ES-I3 (cell line): ENCODE measurements around the gene SRSF1.
"Not testable (repeated sequence)": the region's sequence is repeated elsewhere in the genome, so short reads cannot be mapped to it uniquely, and the experiment has no call there.

Experiments
- H3K36me3 ChIP-seq: 2 replicates; pipeline ENCODE4 v1.6.1; 2013; ENCODE audit warnings: mild to moderate bottlenecking, low read length, control low read depth, moderate library complexity; ENCODE audit not compliant: insufficient read depth
- H3K4me1 ChIP-seq: 2 replicates; pipeline ENCODE4 v1.6.1; 2013; ENCODE audit warnings: mild to moderate bottlenecking, control low read depth, low read length; ENCODE audit not compliant: insufficient read depth
- H3K9ac ChIP-seq: 2 replicates; pipeline ENCODE4 v1.6.1; 2013; ENCODE audit warnings: low read depth, mild to moderate bottlenecking, low read length, moderate library complexity
- H3K9me3 ChIP-seq: 2 replicates; pipeline ENCODE4 v1.6.1; 2013; ENCODE audit warnings: mild to moderate bottlenecking, low read length, moderate library complexity; ENCODE audit not compliant: control insufficient read depth, insufficient read depth

SRSF1 gene, protein sequence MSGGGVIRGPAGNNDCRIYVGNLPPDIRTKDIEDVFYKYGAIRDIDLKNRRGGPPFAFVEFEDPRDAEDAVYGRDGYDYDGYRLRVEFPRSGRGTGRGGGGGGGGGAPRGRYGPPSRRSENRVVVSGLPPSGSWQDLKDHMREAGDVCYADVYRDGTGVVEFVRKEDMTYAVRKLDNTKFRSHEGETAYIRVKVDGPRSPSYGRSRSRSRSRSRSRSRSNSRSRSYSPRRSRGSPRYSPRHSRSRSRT

DNA sequence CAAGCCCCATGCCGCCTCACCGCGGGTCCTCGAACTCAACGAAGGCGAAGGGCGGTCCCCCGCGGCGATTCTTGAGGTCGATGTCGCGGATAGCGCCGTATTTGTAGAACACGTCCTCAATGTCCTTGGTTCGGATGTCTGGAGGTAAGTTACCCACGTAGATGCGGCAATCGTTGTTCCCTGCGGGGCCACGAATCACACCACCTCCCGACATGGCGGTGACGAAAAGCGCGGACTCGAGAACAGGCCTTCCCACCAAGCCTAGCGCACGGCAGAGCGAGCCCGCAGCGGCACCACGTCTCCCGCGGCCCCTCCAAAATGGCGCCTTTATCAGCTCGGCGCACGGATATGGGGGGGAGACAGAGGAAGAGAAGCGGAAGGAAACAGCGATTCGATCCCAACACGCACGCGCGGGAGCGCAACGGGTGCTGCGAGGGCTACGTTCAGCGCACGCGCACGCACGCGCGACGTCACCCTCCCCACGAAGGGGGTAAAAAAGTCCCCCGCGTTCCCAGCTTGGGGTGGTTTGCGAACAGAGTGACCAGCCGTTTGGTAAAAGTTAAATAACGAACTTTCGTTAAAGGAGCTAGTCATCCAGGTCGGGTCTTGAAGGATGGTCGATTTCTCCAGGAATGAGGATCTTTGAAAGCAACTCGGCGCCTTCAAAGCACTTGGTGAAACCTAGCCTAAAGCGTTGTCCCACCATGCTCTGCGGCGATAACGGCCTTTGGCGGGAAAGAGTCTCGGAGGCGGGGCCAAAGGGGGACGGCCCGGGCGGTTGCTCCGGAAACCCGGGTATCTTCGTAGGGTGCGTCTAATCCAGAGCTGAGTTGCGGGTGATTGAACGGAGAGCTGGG, at the start of gene SRSF1:
SRSF1 (minus strand) TSS at position 323 of the 857 bp plus-strand sequence; CDS start at position 214, 109 bp downstream.
- H3K9ac ChIP-seq, result peak within 1 kb of the TSS; percentile 99
- H3K36me3 ChIP-seq, result peaks cover 26% of the 10 kb centered on the region
- no peaks in the 10 kb centered on the region for H3K9me3 ChIP-seq
- peaks cover 19% of the 10 kb centered on the region for H3K4me1 ChIP-seq

DNA sequence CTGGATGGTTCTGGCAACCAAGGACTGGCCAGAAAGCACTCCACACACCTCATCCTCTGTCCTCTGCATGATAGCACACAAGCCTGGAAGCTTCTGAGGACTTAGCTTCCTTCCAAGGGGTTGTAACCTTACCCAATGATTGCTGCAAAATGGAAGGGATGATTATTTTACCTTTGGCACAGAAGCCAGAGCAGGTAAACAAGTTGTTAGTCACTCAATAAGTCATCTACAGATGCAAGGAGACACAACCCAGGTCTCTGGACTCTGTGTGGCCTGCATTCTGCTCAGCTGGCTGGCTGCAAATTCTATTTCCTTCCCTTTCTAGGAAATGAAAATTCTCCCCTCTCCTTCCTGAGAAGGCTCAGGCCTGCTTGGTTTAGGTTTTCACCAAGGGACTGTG, 49.4 kb upstream of the SRSF1 start:
- no peaks in the 10 kb centered on the region for H3K4me1 ChIP-seq
- no peaks in the 10 kb centered on the region for H3K9me3 ChIP-seq
- H3K9ac ChIP-seq, result no peak overlapping the region
- no peaks in the 10 kb centered on the region for H3K36me3 ChIP-seq

DNA sequence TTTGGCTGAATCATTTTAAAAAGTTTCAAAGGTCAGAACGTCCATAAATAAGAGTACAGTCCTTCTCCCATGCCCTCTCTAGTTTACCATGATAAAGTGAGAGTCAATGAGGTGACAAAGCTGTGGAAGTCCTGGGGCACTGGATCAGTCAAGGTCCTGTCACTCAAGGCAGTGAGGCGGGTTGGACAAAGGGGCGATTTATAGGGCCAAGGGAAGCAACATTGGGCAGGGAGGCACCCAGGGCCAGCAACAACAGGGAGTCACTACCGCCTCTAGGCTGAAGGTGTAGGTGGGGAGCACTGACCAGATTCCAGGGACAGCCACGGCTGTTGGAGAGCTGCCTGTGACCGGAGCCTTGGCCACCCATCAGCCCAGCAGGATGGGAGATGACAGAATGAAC, 47.6 kb upstream of the SRSF1 start:
- Histone ChIP-seq H3K9ac (no peak overlapping the region), H3K36me3 (no peaks in the 10 kb centered on the region), H3K9me3 (no peaks in the 10 kb centered on the region), H3K4me1 (no peaks in the 10 kb centered on the region)

DNA sequence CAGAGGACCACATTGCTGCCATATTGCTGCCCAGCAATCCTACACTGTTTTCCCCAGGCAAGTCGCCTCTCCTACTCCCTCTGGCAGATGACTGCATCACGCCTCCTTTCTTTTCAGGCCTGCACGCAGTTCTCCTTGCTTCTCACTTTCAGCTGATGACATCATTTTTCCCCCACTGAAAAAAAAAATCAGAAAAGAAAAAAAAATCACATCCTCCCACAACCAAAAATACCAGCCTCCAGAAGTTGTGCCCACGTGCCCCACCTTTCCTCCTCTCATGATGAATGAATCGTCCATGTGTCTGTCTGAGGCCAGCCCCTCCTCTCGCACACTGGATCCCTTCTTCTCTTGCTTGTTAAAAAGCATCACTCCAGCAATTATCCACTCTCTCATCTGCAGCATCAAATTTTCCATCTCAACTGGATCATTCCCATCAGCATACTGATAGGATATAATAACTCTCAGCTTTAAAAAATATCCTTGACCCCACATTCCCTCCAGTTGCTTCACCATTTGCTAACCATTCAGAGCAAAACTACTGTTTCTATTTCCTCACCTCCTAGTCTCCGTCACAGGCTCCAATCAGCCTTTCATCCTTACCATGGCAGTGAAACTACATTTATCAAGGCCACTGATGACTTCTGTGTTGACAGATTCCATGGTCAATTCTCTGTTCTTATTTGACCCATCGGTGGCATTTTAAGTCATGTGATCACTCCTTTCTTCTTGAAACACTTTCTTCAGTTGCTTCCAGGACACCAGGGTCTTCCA, 46.1 kb upstream of the SRSF1 start:
- H3K9ac ChIP-seq, result no peak overlapping the region
- no peaks in the 10 kb centered on the region for H3K9me3 ChIP-seq
- H3K36me3 ChIP-seq, result no peaks in the 10 kb centered on the region
- H3K4me1 ChIP-seq, result no peaks in the 10 kb centered on the region

DNA sequence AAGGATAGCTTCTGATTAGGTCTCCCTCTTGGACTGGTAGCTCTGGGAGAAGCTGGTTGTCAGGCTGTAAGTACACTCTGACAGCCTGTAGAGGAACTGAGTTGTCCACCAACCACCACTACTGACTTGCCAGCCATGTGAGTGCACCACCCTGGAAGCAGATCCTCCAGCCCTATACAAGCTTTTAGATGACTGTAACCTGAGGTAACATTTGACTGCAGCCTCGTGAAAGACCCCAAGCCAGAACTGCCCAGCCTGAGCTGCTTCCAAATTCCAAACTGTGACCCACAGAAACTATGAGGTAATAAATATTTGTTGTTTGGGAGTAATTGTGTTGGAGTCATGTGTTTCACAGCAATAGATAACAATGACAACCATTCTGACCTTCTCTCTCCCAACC, 45.4 kb upstream of the SRSF1 start:
- H3K36me3 ChIP-seq, result no peaks in the 10 kb centered on the region
- H3K9ac ChIP-seq, result no peak overlapping the region
- H3K4me1 ChIP-seq, result peaks cover 3% of the 10 kb centered on the region; the same call in 1 of the 2 replicates
- H3K9me3 ChIP-seq, result no peaks in the 10 kb centered on the region

DNA sequence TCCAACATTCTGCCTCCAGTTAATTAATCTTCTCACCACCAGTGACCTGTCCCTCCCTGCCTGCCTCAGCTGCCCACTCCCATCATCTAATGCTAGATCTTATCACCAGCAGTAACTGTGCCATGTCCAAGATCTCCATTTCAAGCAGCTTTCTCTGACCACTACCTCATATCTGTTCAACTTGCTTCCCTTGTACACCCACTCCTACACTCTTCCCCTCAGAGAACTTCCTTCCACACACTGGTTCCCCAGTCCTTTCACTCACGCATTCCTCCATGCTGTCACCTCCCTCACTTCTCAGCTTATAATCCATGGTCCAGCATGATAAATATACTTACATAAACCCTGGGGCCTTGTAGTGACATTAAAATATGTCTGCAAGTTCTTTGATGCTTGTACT, 44.4 kb upstream of the SRSF1 start:
- Histone ChIP-seq H3K36me3 (no peaks in the 10 kb centered on the region), H3K4me1 (peaks cover 9% of the 10 kb centered on the region), H3K9me3 (no peaks in the 10 kb centered on the region), H3K9ac (no peak overlapping the region)

DNA sequence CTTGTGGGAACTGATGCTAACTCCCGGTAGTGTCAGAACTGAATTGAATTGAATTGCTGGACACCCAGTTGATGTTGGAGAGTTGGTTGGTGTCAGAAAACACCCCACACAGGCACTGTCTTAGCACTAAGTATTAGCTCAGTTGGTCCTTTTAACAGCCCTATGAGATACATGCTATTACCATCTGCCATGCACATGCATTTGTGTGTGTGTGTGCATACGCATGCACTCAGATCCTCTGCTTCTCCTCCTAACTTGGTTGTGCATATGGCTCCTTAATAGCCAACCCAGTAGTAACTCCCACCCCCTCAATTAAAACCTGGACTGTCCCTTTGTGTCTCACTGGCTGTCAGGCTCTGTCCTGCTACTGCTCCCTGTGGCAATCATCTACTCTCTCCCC, 43.9 kb upstream of the SRSF1 start:
- H3K36me3 ChIP-seq, result no peaks in the 10 kb centered on the region
- peaks cover 9% of the 10 kb centered on the region for H3K4me1 ChIP-seq
- no peaks in the 10 kb centered on the region for H3K9me3 ChIP-seq
- no peak overlapping the region for H3K9ac ChIP-seq

DNA sequence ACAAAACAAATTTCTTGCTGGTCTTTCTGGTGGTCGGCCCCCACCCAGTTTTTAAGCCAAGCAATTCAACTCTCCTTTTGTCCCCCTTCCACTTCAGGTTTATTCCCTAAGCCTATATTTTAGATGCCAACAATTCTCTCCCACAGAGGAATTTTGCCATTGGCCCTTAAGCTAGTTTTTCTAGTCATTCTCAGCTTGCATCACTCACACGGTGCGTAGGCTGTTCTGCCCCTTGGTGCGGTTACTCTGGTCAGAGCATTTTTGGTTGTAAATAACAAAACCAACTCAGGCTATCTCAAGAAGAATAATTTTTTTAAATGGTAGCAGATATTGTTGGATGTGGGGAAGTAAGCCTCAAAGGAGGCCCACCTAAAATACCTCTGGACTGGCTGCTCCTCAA, 42.5 kb upstream of the SRSF1 start:
- Histone ChIP-seq H3K9ac (no peak overlapping the region), H3K4me1 (peaks cover 9% of the 10 kb centered on the region), H3K9me3 (no peaks in the 10 kb centered on the region), H3K36me3 (no peaks in the 10 kb centered on the region)

DNA sequence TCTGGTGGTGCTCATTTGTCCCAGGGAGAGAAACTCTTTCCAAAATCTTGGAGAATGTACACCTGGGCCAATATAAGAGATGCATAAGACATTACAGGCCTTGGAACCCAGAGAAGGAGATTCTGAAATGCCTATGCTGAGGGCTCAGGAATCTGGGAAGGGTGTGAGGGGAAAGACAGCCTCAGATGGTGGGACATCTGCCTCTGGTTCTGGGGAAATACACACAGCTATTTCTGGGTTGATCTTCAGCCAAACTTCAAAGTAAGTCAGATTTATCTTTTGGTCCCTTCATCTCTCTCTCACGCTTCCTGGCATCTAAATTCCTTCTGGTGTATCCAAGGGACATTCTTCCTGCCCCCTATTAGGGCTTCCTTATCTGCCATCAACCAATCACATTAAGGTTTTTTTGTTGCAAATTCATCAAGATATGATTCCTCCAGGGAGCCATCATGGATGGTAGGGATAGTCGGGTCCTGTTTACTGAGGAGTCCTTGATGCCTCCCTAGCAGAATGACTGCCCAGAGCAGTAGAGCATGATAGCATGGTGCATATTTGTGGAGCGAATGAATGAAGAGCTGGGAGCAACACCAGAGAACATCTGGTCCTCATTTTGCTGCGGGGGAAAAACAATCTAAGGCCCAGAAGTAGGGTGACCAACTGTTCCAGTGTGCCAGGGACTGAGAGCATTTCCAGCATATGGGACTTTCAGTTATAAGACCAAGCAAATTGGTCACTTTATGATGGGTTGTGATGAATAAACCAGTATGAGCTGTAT, 40.5 kb upstream of the SRSF1 start:
- Histone ChIP-seq H3K9ac (no peak overlapping the region), H3K4me1 (peaks cover 9% of the 10 kb centered on the region), H3K36me3 (no peaks in the 10 kb centered on the region), H3K9me3 (no peaks in the 10 kb centered on the region; the same call in 1 of the 2 replicates)

DNA sequence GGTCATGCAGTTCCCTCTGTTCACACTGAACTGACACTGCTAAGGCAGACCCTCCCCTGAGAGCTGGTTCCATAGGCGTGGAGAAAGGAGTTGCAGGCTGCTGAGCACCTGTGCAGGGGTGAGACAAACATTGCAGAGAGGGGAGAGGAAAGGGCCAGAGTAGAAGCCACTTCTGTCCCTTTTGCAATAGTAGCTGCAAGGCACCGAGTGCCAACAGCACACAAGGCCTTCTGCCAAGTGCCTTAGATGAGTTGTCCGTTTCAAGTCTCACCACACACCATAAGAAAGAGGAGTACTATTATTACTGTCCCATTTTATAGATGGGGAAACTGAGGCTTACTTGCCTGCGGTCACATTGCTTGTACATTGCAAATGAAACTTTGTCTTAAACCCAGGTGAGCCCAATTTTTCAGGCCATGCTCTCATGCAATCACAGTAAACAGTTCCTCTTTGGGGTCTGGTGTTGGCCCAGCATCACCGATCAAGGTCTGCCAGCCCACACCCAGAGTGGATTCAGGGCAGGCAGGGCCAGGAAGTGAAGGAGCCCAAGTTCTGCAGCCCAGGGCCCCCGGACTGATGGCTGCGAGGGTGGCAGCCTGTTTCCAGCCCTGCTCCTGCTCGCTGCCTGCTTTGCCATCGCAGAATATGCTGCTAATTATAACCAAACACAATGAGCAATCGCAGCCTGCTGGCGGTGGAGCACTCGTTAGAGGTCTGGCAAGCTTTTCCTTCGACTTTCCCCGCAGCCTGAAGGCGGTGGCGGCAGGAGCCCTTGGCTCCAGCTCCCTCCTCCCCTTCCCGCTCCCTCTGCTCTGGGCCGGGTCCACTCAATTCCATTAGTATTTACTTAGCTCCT, 39.4 kb upstream of the SRSF1 start:
- Histone ChIP-seq H3K4me1 (peaks cover 9% of the 10 kb centered on the region), H3K9ac (peak overlapping the region; percentile 18; the same call in 1 of the 2 replicates), H3K9me3 (no peaks in the 10 kb centered on the region; the same call in 1 of the 2 replicates), H3K36me3 (no peaks in the 10 kb centered on the region)

DNA sequence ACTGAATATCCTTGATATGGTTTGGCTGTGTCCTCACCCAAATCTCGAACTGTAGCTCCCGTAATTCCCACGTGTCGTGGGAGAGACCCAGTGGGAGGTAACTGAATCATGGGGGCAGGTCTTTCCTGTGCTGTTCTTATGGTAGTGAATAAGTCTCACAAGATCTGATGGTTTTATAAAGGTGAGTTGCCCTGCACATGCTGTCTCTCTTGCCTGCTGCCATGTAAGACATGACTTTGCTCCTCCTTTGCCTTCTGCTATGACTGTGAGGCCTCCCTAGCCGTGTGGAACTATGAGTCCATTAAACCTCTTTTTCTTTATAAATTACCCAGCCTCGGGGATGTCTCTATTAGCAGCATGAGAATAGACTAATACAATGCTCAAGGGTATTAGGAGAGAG, 37.2 kb upstream of the SRSF1 start:
- H3K9ac ChIP-seq, H3K4me1 ChIP-seq, H3K9me3 ChIP-seq, H3K36me3 ChIP-seq: not testable (repeated sequence)

DNA sequence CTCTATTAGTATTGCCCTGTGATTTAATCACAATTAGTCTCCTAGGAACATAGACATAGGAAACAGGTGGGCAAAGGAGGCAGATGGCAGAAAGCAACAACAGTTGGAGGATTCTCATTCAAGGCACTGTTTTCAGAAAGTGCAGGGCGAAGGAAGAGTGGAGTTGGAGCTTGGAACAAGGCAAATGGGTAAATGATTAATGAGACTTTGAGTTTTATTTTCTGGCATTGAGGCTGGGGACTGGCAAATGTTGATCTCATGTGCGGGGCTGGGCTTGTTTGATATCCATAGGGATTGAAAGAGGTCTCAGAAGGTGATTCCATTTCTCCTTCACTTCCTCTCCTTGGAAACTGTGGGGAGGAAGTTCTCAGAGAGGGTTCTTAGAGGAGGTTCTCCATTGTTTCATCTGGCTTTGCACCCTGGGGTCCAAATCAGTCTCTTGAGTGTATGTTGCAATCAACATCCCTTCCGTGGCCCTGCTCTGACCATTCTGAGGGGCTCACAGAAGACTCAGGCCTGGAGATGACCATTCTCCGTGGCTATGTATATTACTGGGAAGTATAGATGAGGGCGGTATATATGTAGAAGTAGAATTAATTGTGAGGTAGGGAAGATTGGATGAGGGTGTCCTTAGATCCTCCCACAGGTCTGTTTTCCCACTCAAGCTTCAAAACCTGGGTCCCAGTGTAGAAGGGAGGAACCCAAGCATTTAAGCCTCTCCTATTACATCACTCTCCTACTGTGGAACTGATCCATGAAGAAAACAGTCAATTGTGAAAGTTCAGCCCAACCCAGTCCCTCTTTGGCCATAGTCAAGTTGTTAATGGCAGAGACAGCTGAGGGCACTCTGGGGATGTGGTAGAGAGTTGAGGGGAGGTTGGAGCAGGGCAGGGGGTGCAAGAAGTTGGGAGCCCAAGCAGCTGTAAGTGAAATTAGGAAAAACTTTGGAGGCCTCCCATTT, 36.5 kb upstream of the SRSF1 start:
- Histone ChIP-seq H3K9ac (no peak overlapping the region), H3K9me3 (no peaks in the 10 kb centered on the region; the same call in 1 of the 2 replicates), H3K4me1 (peaks cover 9% of the 10 kb centered on the region), H3K36me3 (no peaks in the 10 kb centered on the region)
